Coronary artery (tissue), 2 donors: ENCODE data around the gene BEAN1.

Experiments
- DNase-seq: peaks from one replicate; pipeline ENCODE4 v3.0.0-alpha.2; 2017; ENCODE audit warnings: low spot score
- H3K27ac ChIP-seq, 2 donors: fragments of 200-600 bp; sonication (generic); one replicate each; pipeline ENCODE4 v1.5.1; 2016 to 2019
- H3K4me3 ChIP-seq: fragments of 200-600 bp; sonication (generic); 2 replicates; pipeline ENCODE4 v1.5.1; 2016; ENCODE audit warnings: mild to moderate bottlenecking, moderate library complexity
- CTCF ChIP-seq: fragments of 200-600 bp; sonication (generic); IDR thresholded peaks from one replicate; pipeline ENCODE4 v1.5.1; 2019; ENCODE audit warnings: antibody characterized with exemption

Gene BEAN1

DNA sequence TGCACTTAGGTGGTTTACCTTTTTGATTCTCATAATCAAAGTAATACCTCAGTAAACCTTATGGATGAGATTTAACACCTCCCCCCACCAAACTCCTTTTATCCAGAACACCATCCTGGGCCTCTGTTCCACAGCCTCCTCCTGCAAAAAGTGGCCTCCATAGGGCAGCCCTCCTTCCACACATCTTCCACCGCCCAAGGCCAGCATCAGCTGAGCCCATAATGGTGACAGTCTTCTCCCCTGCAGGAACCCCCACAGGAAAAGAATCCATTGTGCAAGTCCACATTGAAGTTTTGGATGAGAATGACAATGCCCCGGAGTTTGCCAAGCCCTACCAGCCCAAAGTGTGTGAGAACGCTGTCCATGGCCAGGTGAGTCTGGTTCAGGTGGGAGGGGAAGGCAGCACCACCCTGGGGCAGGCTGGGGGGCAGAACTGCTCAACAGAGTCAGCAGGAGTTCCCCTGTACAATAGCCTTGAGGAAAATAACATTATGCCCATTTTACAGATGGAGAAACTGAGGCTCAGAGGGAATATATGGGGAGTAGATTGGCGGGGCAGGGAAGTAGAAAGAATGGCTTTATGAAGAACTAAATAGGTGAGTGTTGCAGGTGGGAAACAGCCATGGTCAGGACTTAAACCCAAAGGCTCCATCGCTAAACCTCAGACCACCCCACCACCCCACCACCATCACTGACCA is 29.2 kb upstream of the BEAN1 start:
- no peak overlapping the region for H3K27ac ChIP-seq
- H3K4me3 ChIP-seq, result no peak overlapping the region
- TF ChIP-seq CTCF, result no peak
- DNase-seq, result no peak

GRCh38 chr16:66399031-66399430 is 28.1 kb upstream of the BEAN1 start:
- DNase-seq, result no peak
- TF ChIP-seq CTCF, result no peak
- Histone ChIP-seq H3K4me3 (no peak overlapping the region), H3K27ac (no peak overlapping the region)

- no peak overlapping the region for H3K27ac ChIP-seq
- TF ChIP-seq CTCF, result no peak
- no peak for DNase-seq
- no peak overlapping the region for H3K4me3 ChIP-seq
Measured at GRCh38 chr16:66399930-66400329, 27.2 kb upstream of the BEAN1 start.

GRCh38 chr16:66400503-66401380 is 26.4 kb upstream of the BEAN1 start:
- Histone ChIP-seq H3K4me3 (no peak overlapping the region), H3K27ac (peak overlapping the region in 1 of 2 donors; percentile 52)
- DNase-seq, result no peak
- TF ChIP-seq CTCF, result no peak

GRCh38 chr16:66401610-66402009 is 25.5 kb upstream of the BEAN1 start:
- no peak for DNase-seq
- no peak for TF ChIP-seq CTCF
- Histone ChIP-seq H3K4me3 (no peak overlapping the region), H3K27ac (peak overlapping the region in 1 of 2 donors; percentile 40)

GRCh38 chr16:66402166-66402565 is 24.9 kb upstream of the BEAN1 start:
- no peak for TF ChIP-seq CTCF
- no peak overlapping the region for H3K27ac ChIP-seq
- H3K4me3 ChIP-seq, result no peak overlapping the region
- no peak for DNase-seq
